Ishikawa (cell line): ENCODE results near the gene POGZ.

Experiments used
- CEBPB ChIP-seq: IDR thresholded peaks from 2 replicates; pipeline ENCODE4 v1.6.1; 2012
- CREB1 ChIP-seq: IDR thresholded peaks from 2 replicates; pipeline ENCODE4 v1.6.1; 2012; ENCODE audit warnings: low read depth
- EP300 ChIP-seq: IDR thresholded peaks from 2 replicates; pipeline ENCODE4 v1.6.1; 2012; ENCODE audit warnings: borderline replicate concordance
- FOXM1 ChIP-seq: IDR thresholded peaks from 2 replicates; pipeline ENCODE4 v1.6.1; 2012; ENCODE audit warnings: low read depth, borderline replicate concordance
- RAD21 ChIP-seq: IDR thresholded peaks from 2 replicates; pipeline ENCODE4 v1.6.1; 2012; ENCODE audit warnings: low read depth
- TAF1 ChIP-seq: IDR thresholded peaks from 2 replicates; pipeline ENCODE4 v1.6.1; 2012; ENCODE audit warnings: low read depth, mild to moderate bottlenecking
- TCF12 ChIP-seq: IDR thresholded peaks from 2 replicates; pipeline ENCODE4 v1.6.1; 2012; ENCODE audit warnings: low read depth
- TEAD4 ChIP-seq: IDR thresholded peaks from 2 replicates; pipeline ENCODE4 v1.6.1; 2012
- YY1 ChIP-seq: IDR thresholded peaks from 2 replicates; pipeline ENCODE4 v1.6.1; 2012; ENCODE audit warnings: low read depth
- ZBTB7A ChIP-seq: IDR thresholded peaks from 2 replicates; pipeline ENCODE4 v1.6.1; 2012; ENCODE audit warnings: low read depth
- TF ChIP-seq, protein P1 (sequence below): IDR thresholded peaks from 2 replicates; pipeline ENCODE4 v1.6.1; 2012
- TF ChIP-seq, protein P2 (sequence below): IDR thresholded peaks from 2 replicates; pipeline ENCODE4 v1.6.1; 2012
- TF ChIP-seq, protein P3 (sequence below): IDR thresholded peaks from 2 replicates; pipeline ENCODE4 v1.6.1; 2012; ENCODE audit warnings: low read depth, mild to moderate bottlenecking

DNA sequence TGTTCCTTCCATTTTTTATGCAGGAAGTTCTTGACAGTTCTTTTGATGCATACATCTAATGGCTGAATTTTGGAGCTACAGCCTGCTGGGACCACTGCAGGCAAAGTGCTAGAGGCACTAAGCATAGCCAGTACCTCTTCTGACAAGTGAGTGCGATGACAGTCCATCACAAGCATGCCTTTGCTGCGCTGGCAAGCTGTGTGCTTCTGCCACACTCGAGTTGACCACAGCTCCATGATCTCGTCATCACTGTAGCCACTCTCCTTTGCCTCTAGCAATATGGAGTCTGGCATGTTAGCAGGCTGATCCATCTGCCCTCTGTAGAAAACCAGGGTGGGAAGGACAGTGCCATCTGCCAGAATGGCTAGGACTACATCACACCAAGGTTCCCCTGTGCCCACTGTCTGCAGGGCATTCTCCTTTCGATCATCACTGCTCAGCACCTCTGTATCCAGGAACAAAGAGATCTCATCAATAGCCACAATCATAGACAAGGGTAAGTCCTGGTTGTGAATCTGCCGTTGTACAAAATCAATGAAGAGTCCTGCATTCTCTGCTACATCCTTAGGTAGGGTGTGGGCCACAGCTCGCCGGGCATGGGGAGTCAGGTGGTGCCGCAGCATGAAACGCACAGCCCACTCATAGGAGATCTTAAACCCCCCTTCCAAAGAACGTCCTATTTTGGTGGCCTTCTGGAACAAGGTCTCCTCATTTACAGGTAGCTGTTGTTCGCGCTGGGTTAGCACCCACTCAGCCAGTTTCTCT is 53.9 kb downstream of the POGZ start:
- no peak for TF ChIP-seq YY1
- no peak for TF ChIP-seq TAF1
- no peak for TF ChIP-seq EP300
- TF ChIP-seq ZBTB7A, result no peak
- TF ChIP-seq RAD21, result no peak
- TF ChIP-seq, protein P1, sequence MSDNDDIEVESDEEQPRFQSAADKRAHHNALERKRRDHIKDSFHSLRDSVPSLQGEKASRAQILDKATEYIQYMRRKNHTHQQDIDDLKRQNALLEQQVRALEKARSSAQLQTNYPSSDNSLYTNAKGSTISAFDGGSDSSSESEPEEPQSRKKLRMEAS, result no peak
- no peak for TF ChIP-seq CREB1
- TF ChIP-seq, protein P2, sequence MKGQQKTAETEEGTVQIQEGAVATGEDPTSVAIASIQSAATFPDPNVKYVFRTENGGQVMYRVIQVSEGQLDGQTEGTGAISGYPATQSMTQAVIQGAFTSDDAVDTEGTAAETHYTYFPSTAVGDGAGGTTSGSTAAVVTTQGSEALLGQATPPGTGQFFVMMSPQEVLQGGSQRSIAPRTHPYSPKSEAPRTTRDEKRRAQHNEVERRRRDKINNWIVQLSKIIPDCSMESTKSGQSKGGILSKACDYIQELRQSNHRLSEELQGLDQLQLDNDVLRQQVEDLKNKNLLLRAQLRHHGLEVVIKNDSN, result no peak
- TF ChIP-seq TEAD4, result no peak
- TF ChIP-seq, protein P3, sequence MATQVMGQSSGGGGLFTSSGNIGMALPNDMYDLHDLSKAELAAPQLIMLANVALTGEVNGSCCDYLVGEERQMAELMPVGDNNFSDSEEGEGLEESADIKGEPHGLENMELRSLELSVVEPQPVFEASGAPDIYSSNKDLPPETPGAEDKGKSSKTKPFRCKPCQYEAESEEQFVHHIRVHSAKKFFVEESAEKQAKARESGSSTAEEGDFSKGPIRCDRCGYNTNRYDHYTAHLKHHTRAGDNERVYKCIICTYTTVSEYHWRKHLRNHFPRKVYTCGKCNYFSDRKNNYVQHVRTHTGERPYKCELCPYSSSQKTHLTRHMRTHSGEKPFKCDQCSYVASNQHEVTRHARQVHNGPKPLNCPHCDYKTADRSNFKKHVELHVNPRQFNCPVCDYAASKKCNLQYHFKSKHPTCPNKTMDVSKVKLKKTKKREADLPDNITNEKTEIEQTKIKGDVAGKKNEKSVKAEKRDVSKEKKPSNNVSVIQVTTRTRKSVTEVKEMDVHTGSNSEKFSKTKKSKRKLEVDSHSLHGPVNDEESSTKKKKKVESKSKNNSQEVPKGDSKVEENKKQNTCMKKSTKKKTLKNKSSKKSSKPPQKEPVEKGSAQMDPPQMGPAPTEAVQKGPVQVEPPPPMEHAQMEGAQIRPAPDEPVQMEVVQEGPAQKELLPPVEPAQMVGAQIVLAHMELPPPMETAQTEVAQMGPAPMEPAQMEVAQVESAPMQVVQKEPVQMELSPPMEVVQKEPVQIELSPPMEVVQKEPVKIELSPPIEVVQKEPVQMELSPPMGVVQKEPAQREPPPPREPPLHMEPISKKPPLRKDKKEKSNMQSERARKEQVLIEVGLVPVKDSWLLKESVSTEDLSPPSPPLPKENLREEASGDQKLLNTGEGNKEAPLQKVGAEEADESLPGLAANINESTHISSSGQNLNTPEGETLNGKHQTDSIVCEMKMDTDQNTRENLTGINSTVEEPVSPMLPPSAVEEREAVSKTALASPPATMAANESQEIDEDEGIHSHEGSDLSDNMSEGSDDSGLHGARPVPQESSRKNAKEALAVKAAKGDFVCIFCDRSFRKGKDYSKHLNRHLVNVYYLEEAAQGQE, result no peak
- no peak for TF ChIP-seq CEBPB
- TF ChIP-seq TCF12, result no peak
- TF ChIP-seq FOXM1, result no peak
